HG03060 (cell line): ENCODE results near the gene TBC1D22A.

ENCODE experiments used
- ATAC-seq: cut with Tn5 transposase; IDR thresholded peaks from one replicate; pipeline ENCODE4 v1.9.1; 2021; ENCODE audit warnings: low read depth, moderate number of reproducible peaks; ENCODE audit not compliant: unreplicated experiment

Gene TBC1D22A

DNA sequence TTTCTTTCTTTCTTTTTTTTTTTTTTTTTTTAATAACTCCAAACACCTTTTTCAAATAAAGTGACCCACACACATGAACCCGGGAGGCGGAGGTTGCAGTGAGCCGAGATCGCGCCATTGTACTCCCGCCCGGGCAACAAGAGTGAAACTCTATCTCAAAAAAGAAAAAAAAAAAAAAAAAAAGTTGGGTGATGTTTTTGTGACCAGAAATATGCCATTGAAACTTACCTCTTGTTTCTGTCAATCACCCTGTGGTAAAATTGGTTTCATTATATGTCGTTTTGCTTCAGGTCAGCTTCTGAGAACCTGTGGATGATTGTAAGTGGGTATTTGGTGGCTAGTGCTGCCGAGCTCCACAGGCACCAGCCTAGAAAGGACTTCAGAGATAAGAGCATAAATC, 238.8 kb downstream of the TBC1D22A start:
- ATAC-seq = no peak

DNA sequence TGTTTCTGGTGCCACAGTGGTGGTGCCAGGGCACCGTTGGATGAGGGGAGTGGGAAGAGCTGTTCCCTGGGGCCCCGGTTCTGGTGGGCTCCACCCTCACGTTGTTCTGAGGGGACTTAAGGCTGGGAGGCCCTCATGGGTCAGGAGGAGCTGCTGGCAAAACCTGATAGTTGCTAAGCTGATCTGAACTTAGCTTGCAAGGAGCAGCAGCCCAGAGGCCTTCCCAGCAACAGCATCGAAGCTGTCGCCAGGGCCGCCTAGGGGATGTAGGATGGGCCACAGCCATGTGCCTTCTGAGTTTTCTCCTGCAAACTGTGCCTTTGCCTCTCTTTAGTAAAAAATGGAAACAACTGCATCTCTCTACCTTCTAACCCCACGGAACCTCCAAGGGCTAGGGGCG, 240.2 kb downstream of the TBC1D22A start:
- ATAC-seq = no peak

DNA sequence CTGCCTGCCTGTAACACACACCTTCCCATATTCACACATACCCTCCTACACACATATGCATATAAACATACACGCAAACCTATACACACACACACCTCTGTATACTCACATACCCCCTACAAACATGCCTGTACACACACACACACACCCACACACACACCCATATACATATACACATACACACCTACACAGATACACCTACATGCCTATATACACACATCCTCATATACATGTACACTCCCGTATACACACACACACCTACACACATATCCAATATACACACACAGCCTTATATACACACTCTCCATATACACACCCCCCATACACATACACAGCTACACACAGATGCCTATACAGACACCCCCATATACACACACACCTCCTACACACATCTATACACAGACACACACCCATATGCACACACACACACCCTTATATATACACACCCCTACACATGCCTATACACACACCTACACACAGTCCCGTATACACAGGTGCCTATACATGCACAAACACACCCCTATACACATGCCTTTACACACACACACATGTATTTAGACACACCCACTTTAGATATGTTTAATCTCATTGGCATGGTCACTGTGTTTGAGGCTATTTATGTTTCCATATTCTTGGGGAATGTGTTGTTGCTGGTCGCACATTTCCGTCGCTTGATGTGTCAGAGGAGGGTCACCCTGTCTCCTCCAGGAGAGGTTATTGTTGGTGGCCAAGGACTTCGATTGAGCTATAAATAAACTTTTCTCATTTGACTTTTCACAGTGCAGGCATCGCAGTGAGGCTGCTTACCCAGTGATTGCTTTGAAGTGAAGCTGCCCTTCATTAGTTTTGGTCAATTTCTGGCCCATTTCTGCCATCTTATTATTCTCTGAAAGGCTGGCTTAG, 243.3 kb downstream of the TBC1D22A start:
- no peak for ATAC-seq

DNA sequence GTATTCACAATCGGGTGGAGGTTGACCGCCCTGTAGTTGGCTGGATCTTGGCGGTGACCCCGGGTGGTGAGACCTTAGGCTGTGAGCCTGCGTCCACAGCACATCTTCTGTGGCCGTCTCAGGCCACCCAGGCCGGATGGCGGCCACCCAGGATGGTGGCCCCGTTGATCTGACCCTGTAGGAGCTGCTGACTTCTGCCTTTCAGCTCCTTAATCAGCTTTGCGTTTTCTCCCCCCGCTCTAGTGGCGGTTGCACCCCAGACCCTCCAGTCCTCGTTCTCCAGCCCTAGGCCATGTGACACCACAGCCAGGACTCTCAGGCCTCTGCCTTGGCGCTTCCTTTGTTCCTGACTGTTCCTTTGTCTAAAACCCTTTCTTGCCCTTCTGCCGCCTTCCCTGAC, 244.0 kb downstream of the TBC1D22A start:
- no peak for ATAC-seq

DNA sequence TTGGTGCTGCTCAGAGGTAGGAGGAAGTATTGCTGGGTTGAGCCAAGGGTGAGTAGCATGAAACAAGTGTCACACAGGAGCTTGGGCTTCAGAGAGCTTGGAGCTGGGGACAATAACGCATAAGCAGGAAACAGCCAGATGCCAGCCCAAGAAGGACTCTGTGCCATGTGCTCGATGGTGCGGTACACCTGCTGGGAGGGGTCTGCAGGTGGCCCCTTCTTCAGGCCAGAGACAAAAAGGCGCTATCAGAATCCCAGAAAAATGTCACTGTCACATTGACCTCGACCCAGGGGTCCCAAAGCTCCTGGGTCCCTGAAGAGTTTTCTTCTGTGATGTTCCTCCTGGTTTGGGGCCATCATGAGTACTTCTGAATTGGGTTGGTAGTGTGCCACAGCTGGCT, 244.4 kb downstream of the TBC1D22A start:
- ATAC-seq = no peak

DNA sequence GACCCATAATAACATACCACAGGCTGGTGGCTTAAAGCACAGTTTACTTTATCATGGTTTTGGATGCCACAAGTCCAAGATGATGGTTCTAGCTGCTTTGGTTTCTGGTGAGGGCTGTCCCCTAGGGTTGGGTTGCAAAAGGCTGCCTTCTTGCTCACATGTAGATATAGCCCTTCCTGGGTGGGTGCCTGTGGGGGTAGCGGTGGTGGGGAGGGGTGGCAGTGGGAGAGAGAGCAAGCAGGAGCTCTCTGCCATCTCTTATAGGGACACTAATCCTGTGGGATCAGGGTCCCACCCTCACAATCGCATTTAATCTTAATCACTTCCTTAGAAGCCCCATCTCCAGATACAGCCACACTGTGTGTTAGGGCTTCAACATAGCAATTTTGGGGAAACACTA, 245.0 kb downstream of the TBC1D22A start:
- no peak for ATAC-seq

DNA sequence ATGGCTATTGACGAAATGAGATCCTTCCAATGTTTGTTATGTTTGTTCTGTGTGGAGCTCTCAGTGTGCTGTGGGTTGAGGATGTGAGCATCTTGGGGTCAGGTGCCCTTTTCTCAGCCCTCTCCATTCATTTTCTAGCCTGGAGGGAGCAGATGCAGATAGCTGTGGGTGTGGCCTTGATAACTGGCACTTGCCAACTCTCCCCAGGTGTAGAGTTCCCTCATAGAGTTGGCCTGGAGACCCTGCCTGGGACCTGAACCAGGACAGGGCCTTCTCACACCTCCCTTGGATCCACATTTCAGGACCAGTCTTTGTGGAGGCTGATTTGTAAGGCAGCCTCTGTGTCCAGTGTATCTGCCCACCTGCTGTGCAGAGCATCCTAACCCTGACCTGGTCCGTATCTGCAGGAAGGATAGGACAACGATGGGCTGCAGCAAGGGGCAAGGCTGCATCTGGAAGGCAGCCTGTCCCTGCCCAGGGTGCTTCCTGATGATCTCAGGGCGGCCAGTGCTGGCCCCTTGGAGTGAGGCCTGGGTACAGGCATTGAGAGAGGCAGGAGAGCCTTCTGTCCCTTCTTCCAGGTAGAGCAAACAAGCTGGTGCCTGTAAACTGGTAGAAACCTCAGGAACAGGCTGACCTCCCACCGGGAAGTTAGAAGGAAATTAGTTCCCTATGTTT, 245.9 kb downstream of the TBC1D22A start:
- no peak for ATAC-seq

DNA sequence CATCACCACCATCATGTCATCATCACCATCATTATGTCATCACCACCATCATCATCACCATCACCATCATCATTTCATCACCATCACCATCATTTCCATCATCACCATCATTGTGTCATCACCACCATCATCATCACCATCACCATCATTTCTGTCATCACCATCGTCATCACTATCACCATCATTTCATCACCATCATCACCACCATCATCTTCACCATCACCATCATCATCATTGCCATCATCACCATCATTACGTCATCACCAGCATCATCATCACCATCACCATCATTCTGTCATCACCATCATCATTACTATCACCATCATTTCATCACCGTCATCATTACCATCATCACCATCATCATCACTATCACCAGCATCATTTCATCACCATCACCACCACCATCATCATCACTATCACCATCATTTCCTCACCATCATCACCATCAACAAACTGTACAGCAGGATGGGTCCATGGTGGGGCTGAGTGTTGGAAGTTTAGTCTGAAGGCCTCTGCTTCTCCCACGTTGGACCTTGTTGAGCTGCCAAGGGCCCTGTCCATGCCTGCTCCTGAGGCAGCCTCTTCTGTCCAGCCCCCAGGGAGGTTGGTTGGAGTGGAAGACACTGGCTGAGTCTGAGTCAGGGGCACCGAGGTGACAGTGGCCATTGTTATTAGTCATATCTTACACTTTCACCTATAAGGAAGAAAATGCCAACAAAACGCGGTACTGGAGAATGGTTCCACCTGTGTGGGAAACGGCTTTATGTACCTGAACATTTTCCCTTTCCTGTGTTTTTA, 247.1 kb downstream of the TBC1D22A start:
- no peak for ATAC-seq

DNA sequence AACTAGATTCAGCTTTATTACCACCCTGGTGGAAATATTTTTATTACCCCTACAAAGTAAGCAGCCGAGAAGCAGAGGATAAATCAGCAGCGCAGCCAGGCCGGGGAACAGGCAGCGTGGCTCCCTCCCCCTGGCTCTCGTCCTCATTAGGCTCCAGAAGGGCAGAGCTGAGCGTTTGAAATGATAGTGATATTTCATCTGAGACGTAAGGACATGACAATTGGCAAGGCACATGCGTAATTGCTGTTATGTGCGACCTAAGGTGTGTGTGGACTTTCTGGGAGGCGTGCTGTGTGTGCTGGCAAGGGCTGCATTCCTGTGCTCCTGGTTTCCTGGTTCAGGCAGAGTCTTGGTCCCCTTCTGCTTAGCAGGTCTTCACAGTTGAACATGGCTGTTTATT, 247.8 kb downstream of the TBC1D22A start:
- ATAC-seq = no peak

DNA sequence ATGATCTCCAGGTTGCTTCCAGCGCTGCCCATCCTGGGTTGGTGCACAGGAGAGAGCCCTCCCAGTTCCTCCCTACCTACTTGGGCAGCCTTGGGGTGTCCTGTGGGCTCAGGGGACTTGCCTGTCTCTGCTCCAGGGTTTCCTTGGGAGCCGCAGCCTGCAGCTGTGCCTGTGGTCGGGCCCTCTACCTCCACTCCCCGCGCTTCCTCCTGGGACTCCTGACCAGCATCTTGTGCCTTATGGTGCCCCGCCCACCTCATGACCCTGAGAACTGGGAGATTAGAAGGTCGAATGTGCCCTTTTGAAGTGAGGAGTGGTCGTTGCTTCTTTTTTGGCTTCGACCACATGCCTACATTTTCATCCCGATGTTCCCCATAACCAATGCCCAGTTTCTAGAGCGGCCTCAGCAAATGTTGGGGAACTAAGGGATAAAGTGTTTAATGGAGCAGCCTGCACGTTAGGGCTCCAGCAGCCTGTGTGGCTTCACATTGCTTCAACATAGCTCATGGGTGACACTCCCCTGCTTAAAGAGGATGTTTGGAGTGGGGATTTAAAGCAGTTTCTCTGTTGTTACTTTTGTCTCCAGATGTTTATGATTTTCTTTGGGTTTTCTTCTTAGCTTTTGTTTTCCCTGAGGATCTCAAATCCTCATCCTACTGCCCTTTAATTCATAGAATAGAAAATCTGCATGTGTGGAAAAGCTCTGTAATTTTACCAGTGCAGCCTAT, 248.8 kb downstream of the TBC1D22A start:
- no peak for ATAC-seq

DNA sequence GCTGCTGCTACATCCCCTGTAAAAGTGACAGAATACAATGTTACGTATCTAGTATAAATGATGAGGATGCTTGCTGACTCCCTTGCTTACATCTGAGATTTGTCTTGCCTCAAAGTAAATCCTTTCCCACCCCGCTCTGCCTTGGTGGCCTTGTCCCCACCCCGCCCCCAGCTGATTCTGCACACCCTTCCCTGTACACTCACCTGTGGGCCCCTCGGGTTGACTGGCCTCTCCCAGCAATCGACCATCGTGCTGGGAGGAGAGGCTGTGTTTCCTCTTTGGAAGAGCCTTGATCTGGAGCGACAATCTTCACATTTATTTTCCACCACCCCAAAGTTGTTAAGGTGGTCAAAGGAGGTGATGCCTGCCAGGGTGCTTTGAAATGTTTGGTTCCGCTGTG, 249.4 kb downstream of the TBC1D22A start:
- ATAC-seq = no peak

DNA sequence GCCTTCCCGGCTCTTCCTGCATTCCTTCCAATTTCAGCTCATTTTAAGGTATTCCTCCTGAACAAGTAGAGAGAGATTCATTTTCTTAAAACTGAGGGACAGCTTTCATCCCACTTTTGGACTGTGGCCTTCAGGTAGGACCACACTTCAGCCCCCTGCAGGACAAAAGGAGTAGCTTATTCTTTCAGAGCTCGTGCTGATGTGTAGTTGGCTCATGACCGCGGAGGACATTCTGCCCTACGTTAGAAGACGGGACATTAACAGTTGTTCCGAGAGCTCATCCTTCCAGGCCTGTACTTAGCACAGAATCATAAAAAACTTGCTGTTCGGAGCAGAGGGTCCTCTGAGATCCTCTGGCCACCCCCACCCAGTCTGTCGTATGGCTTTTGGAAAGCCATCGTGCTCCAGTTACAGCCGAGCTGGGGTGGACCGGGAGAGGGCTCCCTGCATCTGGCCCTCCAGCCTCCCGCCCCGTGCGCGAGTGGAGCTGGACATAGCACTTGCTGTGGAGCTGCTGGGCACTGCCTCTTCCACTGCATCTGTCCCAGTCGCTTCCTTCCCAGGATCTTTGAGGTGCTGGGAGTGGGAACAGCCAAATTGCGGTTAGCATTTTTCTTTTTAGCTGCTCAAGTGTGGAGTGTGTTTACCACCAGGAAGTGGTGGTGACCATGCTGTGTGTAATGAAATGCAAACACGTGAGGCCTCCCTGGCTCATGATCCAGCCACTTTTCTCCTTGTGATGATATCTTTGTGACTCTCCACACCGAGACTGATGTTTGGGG, 250.3 kb downstream of the TBC1D22A start:
- no peak for ATAC-seq

DNA sequence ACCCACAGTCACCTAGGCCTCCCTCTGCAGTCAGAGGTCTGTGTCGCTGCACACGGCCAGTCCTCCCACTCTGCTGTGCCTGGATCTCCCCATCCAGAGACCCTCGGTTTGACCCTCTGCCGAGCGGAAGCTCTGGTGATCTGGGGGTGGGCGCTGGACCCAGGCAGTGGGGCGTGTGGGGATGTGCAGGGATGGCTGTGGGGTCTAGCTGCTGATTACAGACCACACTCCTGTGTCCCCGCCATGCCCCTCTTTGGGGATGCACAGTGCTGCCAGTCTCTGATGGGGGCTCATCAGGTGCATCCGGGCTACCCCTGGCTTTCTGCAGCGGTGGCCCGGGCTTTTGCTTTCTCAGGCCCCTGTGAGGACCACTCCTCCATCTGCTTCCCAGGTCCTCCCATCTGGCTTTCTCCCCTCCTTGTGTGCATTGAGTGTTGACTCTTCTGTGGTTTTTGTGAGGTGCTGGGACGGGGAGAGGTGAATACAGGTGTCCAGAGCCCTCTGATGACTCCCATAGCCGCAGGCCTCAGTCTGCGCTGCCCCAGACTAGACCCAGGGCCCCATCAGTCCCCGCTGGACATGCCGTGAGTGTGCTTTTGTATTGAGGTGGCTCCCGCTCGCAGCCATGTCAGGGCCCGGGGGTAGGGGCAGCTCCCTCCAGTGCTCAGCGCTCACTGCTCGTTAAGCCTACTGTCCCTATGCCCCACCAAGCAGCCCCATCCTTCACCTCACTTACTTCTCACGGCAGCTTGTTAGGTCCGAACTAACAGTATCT, 251.6 kb downstream of the TBC1D22A start:
- no peak for ATAC-seq

DNA sequence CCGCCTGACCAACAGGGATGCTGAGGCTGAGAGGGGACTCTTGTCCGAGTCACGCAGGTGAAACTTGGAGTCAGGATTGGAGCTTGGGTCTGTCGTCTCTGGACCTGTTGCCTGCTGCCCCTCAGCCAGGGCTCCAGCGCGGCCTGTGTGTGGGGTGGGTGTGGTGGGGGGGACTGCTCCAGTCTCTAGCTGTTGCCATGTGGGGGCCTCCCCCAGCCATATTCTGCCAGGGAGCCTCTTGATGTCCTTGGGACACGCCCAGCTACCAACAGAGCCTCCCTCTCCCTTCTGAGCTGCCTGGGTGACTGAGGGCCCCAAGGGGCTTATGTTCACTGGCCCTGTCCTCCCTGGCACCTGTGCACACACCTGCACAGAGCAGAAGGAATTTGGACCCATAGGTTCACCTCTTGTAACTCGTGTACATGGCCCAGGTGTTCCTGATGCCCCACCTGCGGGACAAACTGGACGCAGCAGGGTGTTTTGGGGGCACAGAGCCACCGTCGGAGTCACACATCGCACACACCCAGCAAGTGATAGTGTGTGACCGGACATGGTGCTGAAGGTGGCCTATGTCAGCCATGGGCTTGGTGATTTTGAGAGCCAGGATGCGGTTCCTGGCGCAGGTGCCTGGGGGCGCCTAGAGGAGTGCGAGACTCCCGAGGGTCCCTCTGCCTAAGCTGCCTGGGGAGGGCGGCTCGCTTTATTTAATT, 252.3 kb downstream of the TBC1D22A start:
- no peak for ATAC-seq

DNA sequence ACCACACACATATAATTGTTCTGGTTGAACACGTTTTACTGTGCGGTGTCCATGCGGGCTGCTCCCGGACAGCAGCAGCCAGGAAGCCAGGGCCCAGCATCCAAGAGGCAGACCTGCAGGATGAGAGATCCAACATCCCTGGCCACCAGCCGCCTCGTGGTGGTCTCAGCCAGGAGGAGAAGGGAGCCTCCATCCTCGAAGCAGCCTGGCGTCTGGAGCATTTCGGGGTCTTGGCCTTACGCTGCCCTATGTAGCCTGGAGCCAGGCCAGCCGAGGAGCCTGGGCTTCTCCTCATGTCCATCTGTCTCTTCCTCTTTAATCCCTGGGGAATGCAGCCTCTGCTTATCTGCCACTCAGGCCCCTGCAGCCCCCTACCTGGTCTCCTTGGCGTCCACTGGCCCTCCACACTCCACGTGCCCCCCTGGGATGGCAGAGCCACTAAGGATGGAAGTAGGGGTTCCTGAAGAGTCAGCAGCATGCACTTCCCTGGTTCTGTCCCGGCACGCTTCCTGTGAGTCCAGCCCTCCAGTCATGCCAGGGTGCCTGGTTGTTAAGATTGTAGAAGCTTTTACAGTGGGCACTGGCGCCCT, 253.2 kb downstream of the TBC1D22A start:
- ATAC-seq = no peak

DNA sequence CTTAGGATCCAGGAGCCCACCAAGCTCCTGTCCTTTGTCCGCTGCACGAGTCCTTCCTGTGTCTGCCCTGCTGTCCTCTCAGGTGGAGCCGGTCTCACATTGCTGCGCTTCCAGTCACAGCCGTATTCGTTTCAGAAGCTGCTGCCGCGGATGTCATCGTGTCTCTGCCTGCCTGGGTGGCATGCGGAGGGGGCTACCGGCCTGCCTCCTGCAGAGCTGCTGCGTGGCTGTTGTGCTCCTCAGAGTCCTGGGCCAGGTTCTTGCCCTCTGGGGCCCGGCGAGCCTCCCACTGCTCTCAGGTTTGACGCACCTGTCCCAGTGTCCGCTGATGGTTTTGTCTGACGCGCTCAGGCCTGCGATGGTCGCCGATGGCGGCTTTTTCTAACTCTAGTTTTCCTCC, 254.2 kb downstream of the TBC1D22A start:
- no peak for ATAC-seq

DNA sequence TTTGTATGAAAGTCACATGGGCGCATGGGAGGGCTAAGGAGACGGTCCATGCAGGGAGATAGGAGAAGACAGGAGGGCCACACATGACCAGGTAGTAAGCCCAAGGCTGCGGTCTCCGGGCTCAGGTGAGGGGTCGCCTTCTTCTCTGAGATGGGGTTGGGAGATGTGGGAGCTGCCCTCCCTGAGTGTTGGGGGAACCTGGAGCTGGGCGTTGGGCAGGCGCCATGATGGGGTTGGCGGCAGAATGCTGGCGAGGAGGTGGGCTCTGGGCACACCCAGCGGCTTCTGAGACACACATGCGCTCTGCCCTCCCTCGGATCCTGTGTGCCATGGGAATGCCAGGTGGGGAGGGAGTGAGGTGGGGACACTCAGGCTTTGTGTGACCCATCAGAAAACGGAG, 254.8 kb downstream of the TBC1D22A start:
- ATAC-seq = no peak
